ENCODE data around the gene SAMD4B.

SAMD4B gene

GRCh38 chr19:39405958-39406655, 63.9 kb downstream of the SAMD4B start:
- Mint-ChIP-seq H3K27me3 (no peaks in the 10 kb centered on the region), H3K36me3 (peaks cover 27 to 31% of the 10 kb centered on the region in 2 donors), H3K4me3 (peak overlapping the region; percentile 85 to 88), H3K4me1 (peaks cover 52 to 86% of the 10 kb centered on the region in 2 donors), H3K9me3 (no peaks in the 10 kb centered on the region), H3K27ac (peak overlapping the region; percentile 90)
- DNase-seq (peak; percentile 78), ATAC-seq (replicated peaks) (peak; percentile 8 to 17)

GRCh38 chr19:39406656-39407409, 64.6 kb downstream of the SAMD4B start, which contains the start of gene ZFP36:
ZFP36 (plus strand) TSS chr19:39406847; CDS start chr19:39406905, 58 bp downstream.
- Mint-ChIP-seq H3K4me1 (peaks cover 51 to 86% of the 10 kb centered on the region in 2 donors), H3K27me3 (no peaks in the 10 kb centered on the region), H3K9me3 (no peaks in the 10 kb centered on the region), H3K36me3 (peaks cover 28 to 33% of the 10 kb centered on the region in 2 donors), H3K27ac (peak within 1 kb of the TSS; percentile 100), H3K4me3 (peak within 1 kb of the TSS; percentile 85 to 88)
- peak; percentile 78 for DNase-seq
- ATAC-seq (replicated peaks): peak; percentile 30 to 34

- Mint-ChIP-seq H3K4me1 (peaks cover 49 to 86% of the 10 kb centered on the region in 2 donors), H3K27me3 (peaks cover 0 to 4% of the 10 kb centered on the region in 2 donors), H3K4me3 (peak overlapping the region; percentile 85 to 88), H3K36me3 (peaks cover 30 to 38% of the 10 kb centered on the region in 2 donors), H3K27ac (peak overlapping the region; percentile 99), H3K9me3 (no peaks in the 10 kb centered on the region)
- no peak for DNase-seq
- ATAC-seq (replicated peaks): no peak
Observed at GRCh38 chr19:39407410-39407659, 65.1 kb downstream of the SAMD4B start.

GRCh38 chr19:39407660-39408391, 65.6 kb downstream of the SAMD4B start:
- peaks cover 30 to 38% of the 10 kb centered on the region in 2 donors for H3K36me3 Mint-ChIP-seq
- H3K4me3 Mint-ChIP-seq: peak overlapping the region; percentile 85 to 88
- H3K27ac Mint-ChIP-seq: peak overlapping the region; percentile 99
- ATAC-seq (replicated peaks): no peak
- peaks cover 0 to 4% of the 10 kb centered on the region in 2 donors for H3K27me3 Mint-ChIP-seq
- DNase-seq: no peak
- peaks cover 44 to 82% of the 10 kb centered on the region in 2 donors for H3K4me1 Mint-ChIP-seq
- H3K9me3 Mint-ChIP-seq: no peaks in the 10 kb centered on the region

GRCh38 chr19:39408392-39409207, 66.4 kb downstream of the SAMD4B start:
- ATAC-seq (replicated peaks): no peak
- Mint-ChIP-seq H3K27ac (peak overlapping the region; percentile 99), H3K4me1 (peaks cover 43 to 77% of the 10 kb centered on the region in 2 donors), H3K36me3 (peaks cover 31 to 39% of the 10 kb centered on the region in 2 donors), H3K27me3 (peaks cover 0 to 4% of the 10 kb centered on the region in 2 donors), H3K9me3 (no peaks in the 10 kb centered on the region), H3K4me3 (peak overlapping the region; percentile 85 to 88)
- DNase-seq: no peak

GRCh38 chr19:39409208-39410016, 67.2 kb downstream of the SAMD4B start:
- Mint-ChIP-seq H3K4me3 (peak overlapping the region; percentile 96 to 97), H3K4me1 (peaks cover 45 to 77% of the 10 kb centered on the region in 2 donors), H3K27ac (peak overlapping the region; percentile 99), H3K27me3 (peaks cover 0 to 4% of the 10 kb centered on the region in 2 donors), H3K9me3 (no peaks in the 10 kb centered on the region), H3K36me3 (peaks cover 38 to 47% of the 10 kb centered on the region in 2 donors)
- ATAC-seq (replicated peaks) (peak; percentile 2 to 8), DNase-seq (peak; percentile 67)

GRCh38 chr19:39410017-39410830, 68.0 kb downstream of the SAMD4B start:
- Mint-ChIP-seq H3K9me3 (no peaks in the 10 kb centered on the region), H3K27ac (peak overlapping the region; percentile 99), H3K4me3 (peak overlapping the region; percentile 96 to 97), H3K36me3 (peaks cover 40 to 55% of the 10 kb centered on the region in 2 donors), H3K27me3 (peaks cover 0 to 4% of the 10 kb centered on the region in 2 donors), H3K4me1 (peaks cover 49 to 77% of the 10 kb centered on the region in 2 donors)
- DNase-seq (peak; percentile 78), ATAC-seq (replicated peaks) (peak; percentile 41 to 44)

GRCh38 chr19:39410831-39411080, 68.5 kb downstream of the SAMD4B start:
- ATAC-seq (replicated peaks) (no peak), DNase-seq (no peak)
- H3K27ac Mint-ChIP-seq: peak overlapping the region; percentile 99
- H3K27me3 Mint-ChIP-seq: peaks cover 0 to 4% of the 10 kb centered on the region in 2 donors
- peak overlapping the region; percentile 96 to 97 for H3K4me3 Mint-ChIP-seq
- H3K36me3 Mint-ChIP-seq: peaks cover 40 to 59% of the 10 kb centered on the region in 2 donors
- no peaks in the 10 kb centered on the region for H3K9me3 Mint-ChIP-seq
- peaks cover 49 to 74% of the 10 kb centered on the region in 2 donors for H3K4me1 Mint-ChIP-seq

GRCh38 chr19:39411081-39411831, 69.0 kb downstream of the SAMD4B start:
- Mint-ChIP-seq H3K9me3 (no peaks in the 10 kb centered on the region), H3K36me3 (peaks cover 40 to 59% of the 10 kb centered on the region in 2 donors), H3K27me3 (peaks cover 0 to 4% of the 10 kb centered on the region in 2 donors), H3K4me3 (peak overlapping the region; percentile 96 to 97), H3K27ac (peak overlapping the region; percentile 99), H3K4me1 (peaks cover 47 to 69% of the 10 kb centered on the region in 2 donors)
- no peak for ATAC-seq (replicated peaks)
- no peak for DNase-seq

GRCh38 chr19:39411832-39412099, 69.5 kb downstream of the SAMD4B start:
- Mint-ChIP-seq H3K27ac (peak overlapping the region; percentile 99), H3K36me3 (peaks cover 39 to 58% of the 10 kb centered on the region in 2 donors), H3K9me3 (no peaks in the 10 kb centered on the region), H3K4me1 (peaks cover 47 to 65% of the 10 kb centered on the region in 2 donors), H3K27me3 (peaks cover 0 to 4% of the 10 kb centered on the region in 2 donors), H3K4me3 (peak overlapping the region; percentile 96 to 97)
- ATAC-seq (replicated peaks) (peak; percentile 47 to 51), DNase-seq (peak; percentile 80)

GRCh38 chr19:39412100-39412866, 70.1 kb downstream of the SAMD4B start, which contains the start of gene PLEKHG2:
PLEKHG2 (plus strand) TSS chr19:39412669; CDS start chr19:39414087, 1,418 bp downstream.
- ATAC-seq (replicated peaks): peak; percentile 67 to 70
- peaks cover 51 to 64% of the 10 kb centered on the region in 2 donors for H3K4me1 Mint-ChIP-seq
- peaks cover 0 to 4% of the 10 kb centered on the region in 2 donors for H3K27me3 Mint-ChIP-seq
- H3K4me3 Mint-ChIP-seq: peak within 1 kb of the TSS; percentile 96 to 97
- DNase-seq: peak; percentile 96
- peaks cover 34 to 55% of the 10 kb centered on the region in 2 donors for H3K36me3 Mint-ChIP-seq
- H3K9me3 Mint-ChIP-seq: no peaks in the 10 kb centered on the region
- H3K27ac Mint-ChIP-seq: peak within 1 kb of the TSS; percentile 99

All from stimulated activated naive B cell treated with anti-CD40 and anti-IgM and Interleukin-4, amounts not matched to agents 10 μg/mL and 1 μg/mL and 100 μg/mL, for 72 hours (primary cell).